Fibroblast of skin of back (primary cell): ENCODE measurements around the gene PHF1.
A peak's percentile ranks its signal among the peaks of the same experiment; 100 is the strongest.

ENCODE experiments used
- DNase-seq: peaks from one replicate; pipeline ENCODE4 v3.0.0-alpha.2; 2013

The PHF1 gene

GRCh38 chr6:33433001-33433543 is 22.3 kb downstream of the PHF1 start:
- DNase-seq: no peak

GRCh38 chr6:33433544-33434191 is 22.9 kb downstream of the PHF1 start:
- peak; percentile 69 for DNase-seq

- no peak for DNase-seq
Observed at GRCh38 chr6:33434961-33435360, 24.1 kb downstream of the PHF1 start.

GRCh38 chr6:33437666-33438065 is 26.9 kb downstream of the PHF1 start:
- DNase-seq: no peak

GRCh38 chr6:33438978-33439594 is 28.3 kb downstream of the PHF1 start:
- no peak for DNase-seq

- no peak for DNase-seq
Observed at GRCh38 chr6:33439956-33440648, 29.3 kb downstream of the PHF1 start.

GRCh38 chr6:33440649-33441309 is 30.0 kb downstream of the PHF1 start:
- no peak for DNase-seq

- no peak for DNase-seq
Observed at GRCh38 chr6:33441457-33441856, 30.6 kb downstream of the PHF1 start.

- DNase-seq: no peak
Observed at GRCh38 chr6:33442283-33442682, 31.5 kb downstream of the PHF1 start.

- no peak for DNase-seq
Observed at GRCh38 chr6:33443025-33443424, 32.2 kb downstream of the PHF1 start.

GRCh38 chr6:33443619-33444504 is 33.0 kb downstream of the PHF1 start:
- DNase-seq: no peak

GRCh38 chr6:33445119-33445603 is 34.3 kb downstream of the PHF1 start:
- no peak for DNase-seq

GRCh38 chr6:33446356-33446755 is 35.5 kb downstream of the PHF1 start:
- DNase-seq: no peak

- no peak for DNase-seq
Observed at GRCh38 chr6:33450434-33450833, 39.6 kb downstream of the PHF1 start.

GRCh38 chr6:33451606-33452005 is 40.8 kb downstream of the PHF1 start:
- DNase-seq: no peak

GRCh38 chr6:33452496-33452895 is 41.7 kb downstream of the PHF1 start:
- DNase-seq: no peak

- no peak for DNase-seq
Observed at GRCh38 chr6:33453393-33454008, 42.7 kb downstream of the PHF1 start.

- peak; percentile 95 for DNase-seq
Observed at GRCh38 chr6:33454009-33454946, 43.5 kb downstream of the PHF1 start, which contains the start of gene ZBTB9. ZBTB9 (plus strand) TSS chr6:33454576; CDS start chr6:33455101, 525 bp downstream.

GRCh38 chr6:33455051-33455450 is 44.2 kb downstream of the PHF1 start:
- DNase-seq: no peak

- no peak for DNase-seq
Observed at GRCh38 chr6:33456156-33456555, 45.3 kb downstream of the PHF1 start.
